Posterior vena cava (tissue), 2 donors: ENCODE data around the gene EFL1. TPM values are rescaled to one million over a fixed set of nuclear protein-coding genes. Genes with fewer than 3 reads are reported as not detected.
A peak's percentile ranks its signal among the peaks of the same experiment; 100 is the strongest.
"Not testable (repeated sequence)": the region's sequence is repeated elsewhere in the genome, so short reads cannot be mapped to it uniquely, and the experiment has no call there.

Experiments
- DNase-seq: peaks from one replicate; pipeline ENCODE4 v3.0.0-alpha.2; 2020; ENCODE audit warnings: low spot score
- intact Hi-C, 2 donors: fragments of 100-400 bp; cut with DNase I; formaldehyde crosslinking; loops; one replicate each; pipeline versions ENCODE4 v1.14.1 to v1.14.2; 2022 to 2023
- total RNA-seq, 2 donors: library from RNA; stranded (reverse); fragmentation: NEBNext Ultra II Directional; extraction: Animal tissue kit (Norgen Biotek cat#: 25700); gene quantifications; one replicate each; pipeline ENCODE4 v1.2.1, GENCODE V29; 2021
- donor health status: DM: yes; HTN: yes; CAD: no.
- donor health status: DM: yes; HTN: yes; CAD: no.

EFL1 gene
- total RNA-seq, 2 donors from 2014 or later, result 9.1 to 17.4 TPM

GRCh38 chr15:82216092-82216491 is 46.4 kb downstream of the EFL1 start:
- intact Hi-C loops, DNase-seq: not testable (repeated sequence)

GRCh38 chr15:82212201-82212600 is 50.3 kb downstream of the EFL1 start:
- intact Hi-C loops, DNase-seq: not testable (repeated sequence)

- DNase-seq, intact Hi-C loops: not testable (repeated sequence)
Measured at GRCh38 chr15:82210066-82210597, 52.4 kb downstream of the EFL1 start.

GRCh38 chr15:82204575-82204974 is 58.0 kb downstream of the EFL1 start:
- DNase-seq, intact Hi-C loops: not testable (repeated sequence)

- intact Hi-C loops, result no loop called here
- DNase-seq, result peak; percentile 82
Measured at GRCh38 chr15:82197733-82198594, 64.6 kb downstream of the EFL1 start.

GRCh38 chr15:82196353-82196752 is 66.2 kb downstream of the EFL1 start:
- intact Hi-C loops, result no loop called here
- no peak for DNase-seq

- DNase-seq, intact Hi-C loops: not testable (repeated sequence)
Measured at GRCh38 chr15:82195818-82196217, 66.7 kb downstream of the EFL1 start.

GRCh38 chr15:82194488-82194887 is 68.0 kb downstream of the EFL1 start:
- intact Hi-C loops, result not testable (repeated sequence)

GRCh38 chr15:82193435-82193834 is 69.1 kb downstream of the EFL1 start:
- DNase-seq, intact Hi-C loops: not testable (repeated sequence)

More at GRCh38 chr15:82194488-82194887, 68.0 kb downstream of the EFL1 start:
- not testable (repeated sequence) for DNase-seq

- intact Hi-C loops, DNase-seq: not testable (repeated sequence)
Measured at GRCh38 chr15:82192394-82192793, 70.1 kb downstream of the EFL1 start.

GRCh38 chr15:82186719-82187406 is 75.7 kb downstream of the EFL1 start:
- DNase-seq, result no peak
- intact Hi-C loops, result no loop called here

GRCh38 chr15:82186161-82186560 is 76.4 kb downstream of the EFL1 start:
- intact Hi-C loops, result no loop called here
- no peak for DNase-seq

- intact Hi-C loops, result no loop called here
- DNase-seq, result no peak
Measured at GRCh38 chr15:82184776-82185175, 77.8 kb downstream of the EFL1 start.

GRCh38 chr15:82184355-82184754 is 78.2 kb downstream of the EFL1 start:
- no peak for DNase-seq
- intact Hi-C loops, result no loop called here

- no peak for DNase-seq
- intact Hi-C loops, result no loop called here
Measured at GRCh38 chr15:82183121-82184031, 79.2 kb downstream of the EFL1 start.

GRCh38 chr15:82181371-82181770 is 81.2 kb downstream of the EFL1 start:
- intact Hi-C loops, result no loop called here
- DNase-seq, result no peak

GRCh38 chr15:82178061-82178460 is 84.5 kb downstream of the EFL1 start:
- DNase-seq, result no peak
- intact Hi-C loops, result no loop called here

- intact Hi-C loops, result no loop called here
- DNase-seq, result no peak
Measured at GRCh38 chr15:82177291-82178010, 85.1 kb downstream of the EFL1 start.

- intact Hi-C loops, result no loop called here
- DNase-seq, result no peak
Measured at GRCh38 chr15:82176542-82176941, 86.0 kb downstream of the EFL1 start.
